Hematopoietic multipotent progenitor cell treated with erythropoietin and hydrocortisone succinate and interleukin-3 and kit ligand, for 4 days (in vitro differentiated cells): ENCODE data around the gene PGC.

Experiments used
- DNase-seq: peaks from one replicate; pipeline ENCODE4 v3.0.0-alpha.2; 2015

The PGC gene

DNA sequence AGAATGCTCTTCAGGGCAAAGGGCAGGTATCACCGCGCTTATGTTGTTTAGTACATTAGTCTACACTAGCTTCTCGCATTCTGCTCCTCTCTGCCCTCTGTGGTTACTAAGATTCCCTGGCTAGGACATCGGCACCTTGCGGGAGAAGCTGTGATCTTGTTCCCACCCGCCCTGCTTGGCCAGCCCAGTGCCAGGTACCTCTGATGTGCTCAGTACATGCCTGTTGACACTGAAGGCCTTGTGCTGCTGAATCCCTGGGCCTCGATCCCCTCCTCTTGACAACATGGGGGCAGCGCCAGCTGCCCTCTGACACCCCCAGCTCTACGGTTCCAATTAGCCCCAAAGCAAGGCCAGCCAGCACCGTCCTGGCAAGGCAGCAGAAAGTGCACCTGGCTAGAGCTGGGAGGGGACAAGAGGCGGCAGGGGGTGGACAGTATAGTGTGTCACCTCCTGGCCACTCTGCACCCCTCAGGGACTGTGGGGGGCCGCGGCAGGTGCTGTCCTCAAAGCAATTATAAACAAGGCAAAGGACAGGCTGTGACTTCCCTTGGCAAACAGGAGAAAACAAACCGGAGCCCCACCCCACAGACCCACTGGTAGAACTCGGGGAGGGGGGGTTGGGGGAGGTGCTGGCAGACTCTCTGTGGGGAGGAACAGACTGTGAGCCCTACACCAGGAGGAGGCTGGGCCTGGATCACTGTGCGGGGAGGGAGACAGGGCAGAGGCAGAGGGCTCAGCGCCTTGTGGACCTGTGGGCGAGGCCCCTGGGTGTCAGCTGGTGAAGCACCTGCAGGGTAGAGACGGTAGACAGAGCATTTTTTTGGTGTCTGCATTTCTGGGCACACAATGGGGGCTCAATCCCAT lies 18.9 kb downstream of the PGC start:
- DNase-seq = no peak

DNA sequence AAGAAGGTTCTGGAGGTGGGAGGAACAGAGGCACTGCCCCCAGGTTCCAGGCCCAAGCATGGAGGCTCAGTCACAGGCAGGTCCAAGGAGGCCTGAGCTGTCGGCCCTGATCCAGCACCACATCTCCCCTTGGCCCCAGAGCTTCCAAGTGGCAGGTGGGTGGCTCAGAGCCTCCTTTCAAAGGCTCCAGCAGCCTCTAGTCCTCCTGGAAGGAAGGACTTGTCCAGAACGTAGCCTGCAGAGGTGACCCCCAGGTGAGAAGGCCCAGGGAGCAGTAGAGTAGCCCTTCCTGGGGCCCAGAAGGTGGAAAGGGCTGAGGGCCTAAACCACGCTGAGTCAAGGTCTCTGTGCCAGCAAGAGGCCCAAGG lies 19.5 kb downstream of the PGC start:
- DNase-seq = no peak

DNA sequence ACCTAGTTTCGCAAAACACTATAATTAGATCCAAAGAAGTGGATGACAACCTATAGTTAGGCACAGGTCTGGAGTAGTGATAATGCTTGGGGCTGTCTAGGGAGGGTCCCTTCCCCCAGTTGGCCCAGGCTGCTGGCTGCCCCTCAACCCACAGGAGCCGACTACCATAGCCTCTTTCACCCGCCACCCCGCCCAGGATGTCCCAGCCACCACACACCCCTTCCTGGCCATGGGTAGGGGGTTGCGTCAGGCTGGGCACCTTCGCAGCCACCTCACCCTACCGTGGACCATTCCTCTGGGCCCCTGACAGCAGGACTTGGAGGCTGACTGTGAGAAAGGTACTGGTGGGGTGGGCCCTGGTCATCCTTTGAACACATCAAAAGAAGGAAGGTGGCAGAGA lies 20.3 kb downstream of the PGC start:
- DNase-seq = no peak

GRCh38 chr6:41724586-41725501 lies 22.4 kb downstream of the PGC start:
- no peak for DNase-seq

DNA sequence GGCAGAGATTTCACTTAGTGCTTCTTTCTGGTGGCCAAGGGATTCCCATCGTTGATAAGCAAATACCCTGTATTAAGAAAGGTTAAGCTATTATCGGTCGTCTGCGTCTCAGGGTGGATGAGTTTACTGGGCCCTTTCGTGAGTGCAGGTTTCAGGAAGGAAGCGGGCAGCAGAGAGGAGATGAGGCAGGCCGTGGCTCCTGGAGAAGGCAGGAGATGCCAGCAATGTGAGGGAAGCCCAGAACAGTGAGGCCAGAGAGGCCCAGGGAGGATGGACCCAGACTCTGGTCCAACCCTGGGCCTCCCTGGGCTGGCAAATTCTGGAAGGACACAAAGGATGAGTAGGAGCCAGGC lies 23.0 kb downstream of the PGC start:
- DNase-seq = no peak

DNA sequence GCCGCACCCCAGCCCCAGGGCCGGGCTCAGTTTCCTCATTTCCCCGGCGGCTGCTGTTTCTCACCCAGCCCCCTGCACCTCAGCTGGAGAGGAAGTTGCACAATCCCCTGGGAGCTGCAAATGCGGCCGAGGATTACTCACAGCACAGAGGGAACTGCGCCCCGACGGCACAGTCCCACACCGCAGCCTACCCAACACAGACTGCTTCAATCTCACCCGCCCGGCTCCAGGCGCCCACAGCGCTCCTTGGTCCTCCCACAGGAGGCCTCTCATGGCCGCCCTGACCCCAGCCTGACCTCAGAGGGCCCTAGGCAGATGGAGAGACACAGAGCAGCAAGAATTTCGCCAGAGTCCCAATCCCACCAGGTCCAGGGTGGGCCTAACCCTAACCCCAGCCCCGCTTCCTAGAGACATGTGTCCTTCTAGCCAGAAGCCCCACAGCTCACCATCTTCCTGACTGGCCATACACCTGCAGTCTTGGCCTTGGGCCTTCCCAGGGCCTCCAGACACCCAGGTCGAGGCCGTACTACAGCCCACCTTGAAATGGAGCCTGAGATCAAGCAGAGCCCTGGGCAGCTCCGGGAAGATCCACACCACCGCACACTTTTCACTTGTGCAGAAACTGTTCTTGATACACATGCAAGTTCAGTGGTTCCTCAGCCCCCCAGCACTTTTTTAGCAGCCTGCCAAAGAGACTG lies 23.5 kb downstream of the PGC start:
- peak; percentile 88 for DNase-seq

DNA sequence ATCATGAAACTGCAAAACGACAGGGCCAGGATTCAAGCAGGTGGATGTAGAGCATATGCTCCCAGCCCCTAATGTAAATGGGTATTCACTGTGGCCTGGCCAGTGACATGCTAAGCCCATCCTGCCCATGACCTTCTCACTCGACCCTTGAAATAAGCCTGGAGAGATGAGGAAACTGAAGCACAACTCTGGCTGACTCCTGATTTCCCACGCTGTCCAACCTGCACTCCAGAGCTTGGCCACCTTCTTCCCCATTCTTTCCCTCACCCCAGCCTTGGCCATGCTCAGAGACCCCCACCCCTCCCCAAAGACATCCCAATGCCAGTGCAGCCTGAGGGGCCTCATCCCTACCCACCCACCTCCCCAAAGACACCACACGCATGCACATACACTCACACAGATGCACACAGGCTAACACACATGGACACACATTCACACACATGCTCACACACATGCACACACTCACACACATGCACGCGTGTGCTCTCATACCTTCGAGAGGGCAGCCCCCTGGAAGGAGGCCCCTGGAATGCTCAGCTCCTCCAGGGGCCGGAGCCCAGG lies 24.1 kb downstream of the PGC start:
- DNase-seq = no peak

GRCh38 chr6:41721414-41721813 lies 25.8 kb downstream of the PGC start:
- no peak for DNase-seq

DNA sequence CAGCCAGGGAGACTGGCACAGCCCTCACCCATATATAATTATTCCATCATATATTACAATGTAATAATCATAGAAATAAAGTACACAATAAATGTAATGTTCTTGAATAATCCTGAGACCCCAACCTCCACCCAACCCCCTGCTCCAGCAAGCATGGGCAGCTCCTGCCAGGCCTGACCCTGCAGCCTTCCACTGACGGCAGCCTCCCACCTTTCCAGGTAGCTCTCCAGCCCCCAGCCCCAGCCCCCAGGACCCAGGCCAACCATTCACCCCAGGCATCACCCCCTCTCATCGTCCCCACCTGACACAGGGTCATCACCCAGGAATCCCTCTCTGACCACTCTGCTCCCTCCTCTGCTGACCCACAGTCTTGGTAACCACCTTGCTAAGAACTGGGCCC lies 26.4 kb downstream of the PGC start:
- DNase-seq = no peak

- no peak for DNase-seq
Observed at GRCh38 chr6:41720262-41720620, 27.0 kb downstream of the PGC start.

- DNase-seq = no peak
Observed at GRCh38 chr6:41719436-41720261, 27.5 kb downstream of the PGC start.

DNA sequence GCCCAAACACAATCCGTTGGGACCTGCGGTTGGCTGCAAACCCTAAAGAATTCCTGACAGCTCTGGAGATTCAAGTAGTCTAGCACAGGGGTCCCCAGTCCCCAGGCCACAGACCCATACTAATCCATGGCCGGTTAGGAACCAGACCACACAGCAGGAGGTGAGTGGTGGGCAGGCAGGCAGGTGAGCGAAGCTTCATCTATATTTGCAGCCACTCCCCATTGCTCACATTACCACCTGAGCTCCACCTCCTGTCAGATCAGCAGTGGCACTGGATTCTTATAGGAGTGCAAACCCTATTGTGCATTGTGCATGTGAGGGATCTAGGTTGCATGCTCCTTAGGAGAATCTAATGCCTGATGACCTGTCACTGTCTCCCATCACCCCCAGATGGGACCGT lies 28.4 kb downstream of the PGC start:
- DNase-seq = no peak

DNA sequence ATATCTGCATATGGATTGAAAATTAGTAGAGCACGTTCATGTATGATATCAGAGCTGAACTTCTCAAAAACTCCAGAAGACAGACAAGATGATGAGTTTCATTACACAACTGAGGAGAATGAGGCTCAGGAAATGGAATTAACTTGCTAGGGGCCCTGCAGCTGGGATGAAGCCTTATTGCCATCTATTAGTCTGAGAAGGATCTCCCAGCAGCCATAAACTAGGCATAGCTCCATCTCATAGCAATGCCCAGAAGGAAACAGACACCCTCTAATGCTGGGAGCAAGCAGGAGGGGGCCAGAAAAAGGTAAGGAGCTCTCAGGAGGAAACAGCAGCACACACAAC lies 29.8 kb downstream of the PGC start:
- DNase-seq = no peak

DNA sequence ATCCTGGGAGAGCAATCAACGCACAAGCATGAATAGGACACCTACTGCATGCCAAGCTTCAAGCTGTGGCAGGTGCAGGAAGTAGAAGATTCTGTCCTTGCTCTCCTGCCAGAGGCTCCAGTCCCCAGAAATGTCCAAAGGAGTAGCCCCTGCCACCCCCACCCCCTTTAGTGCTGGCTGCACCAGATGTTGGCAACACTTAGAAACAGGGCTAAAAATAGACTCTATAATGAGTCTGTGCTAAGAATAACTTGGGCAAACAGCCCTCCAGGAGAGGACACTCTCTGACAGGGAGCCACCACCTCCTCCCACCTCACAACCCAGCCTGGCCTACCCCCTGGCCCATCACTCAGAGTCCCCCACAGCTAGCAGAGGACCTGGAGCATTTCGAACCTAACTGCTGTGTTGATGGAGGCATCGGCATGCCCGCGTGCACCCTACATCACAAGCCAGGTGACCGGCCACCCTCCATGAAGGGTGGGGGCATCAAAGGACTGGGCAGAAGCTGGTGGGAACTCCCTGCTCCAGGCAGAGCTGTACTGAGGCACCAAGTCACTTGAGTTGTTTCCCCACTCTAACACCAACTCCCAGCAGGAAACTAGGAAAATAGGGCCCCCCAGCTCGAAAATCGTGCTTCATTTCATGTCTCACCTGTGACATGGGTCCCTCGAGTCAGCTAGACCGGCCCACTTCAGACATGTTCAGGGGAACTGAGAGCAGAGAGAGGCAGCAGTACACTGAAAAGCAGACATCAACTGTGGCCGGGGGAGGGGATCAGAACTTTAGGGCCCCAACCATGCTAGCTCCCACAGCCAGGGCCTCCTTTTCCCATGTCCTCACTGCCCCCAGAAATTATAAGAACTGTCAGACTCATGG lies 30.4 kb downstream of the PGC start:
- no peak for DNase-seq

DNA sequence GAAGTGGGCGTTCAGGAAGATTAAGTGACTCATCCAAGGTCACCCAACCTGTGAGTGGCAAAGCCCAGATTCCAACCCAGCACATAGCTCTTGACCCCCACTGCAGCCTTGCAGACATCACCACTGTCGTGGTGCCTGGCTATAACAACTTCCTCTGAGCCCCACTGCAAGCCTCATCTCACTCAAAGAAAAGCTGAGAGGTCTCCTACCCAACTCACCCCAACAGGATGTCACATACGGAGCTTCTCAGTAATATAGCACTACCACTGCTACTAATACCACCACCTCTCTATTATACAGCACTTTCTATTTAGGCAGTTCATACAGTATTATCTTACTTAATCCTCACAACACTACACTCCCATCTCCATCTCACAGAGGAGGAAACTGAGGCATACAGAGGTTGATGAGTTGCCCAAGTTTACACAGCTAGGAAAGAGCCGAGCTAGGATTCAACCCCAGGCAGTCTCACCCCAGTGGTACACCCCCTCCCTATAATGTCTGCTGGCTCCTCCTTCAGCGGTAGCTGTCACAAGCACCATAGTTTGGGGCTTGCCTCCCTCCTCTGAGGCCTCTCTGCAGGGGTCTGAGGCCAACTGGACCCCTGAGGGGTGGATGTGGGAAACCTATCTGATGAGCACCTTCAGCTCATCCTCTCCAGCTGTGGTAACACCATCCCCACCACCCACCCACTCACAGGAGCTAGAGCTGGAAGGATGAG lies 31.2 kb downstream of the PGC start:
- no peak for DNase-seq

GRCh38 chr6:41714556-41715273 lies 32.5 kb downstream of the PGC start:
- no peak for DNase-seq

DNA sequence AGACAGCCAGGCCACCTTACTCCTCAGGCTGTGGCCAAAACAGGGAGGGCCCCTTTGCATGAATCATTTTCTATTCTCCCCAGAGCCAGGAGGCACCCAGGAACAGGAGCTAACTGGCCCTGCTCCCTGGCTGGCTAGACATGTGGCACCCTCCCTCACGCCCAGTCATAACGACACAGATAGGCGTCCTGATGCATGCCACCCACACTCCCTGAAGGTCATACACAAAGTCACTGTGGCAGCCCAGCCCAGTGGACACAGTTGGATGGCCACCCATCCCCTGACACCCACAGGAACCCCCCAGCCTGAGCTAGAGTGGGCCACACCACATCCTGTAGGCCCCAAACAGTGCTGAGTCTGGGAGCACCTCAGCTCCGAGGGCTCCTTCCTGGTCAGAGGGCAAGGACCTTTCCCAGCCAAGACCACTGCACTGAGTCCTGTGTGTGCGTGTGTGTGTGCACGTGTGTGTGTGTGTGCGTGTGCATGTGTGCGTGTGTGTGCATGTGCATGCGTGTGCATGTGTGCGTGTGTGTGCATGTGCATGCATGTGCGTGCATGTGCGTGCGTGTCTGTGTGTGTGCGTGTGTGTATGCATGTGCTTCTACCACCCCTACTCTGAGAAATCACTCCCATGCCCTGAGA lies 33.4 kb downstream of the PGC start:
- DNase-seq = no peak

GRCh38 chr6:41713159-41713649 lies 34.0 kb downstream of the PGC start:
- no peak for DNase-seq

- DNase-seq = no peak
Observed at GRCh38 chr6:41712651-41713103, 34.5 kb downstream of the PGC start.
